Activated T-helper 9 cell treated with anti-CD3 and anti-CD28 coated beads, Interleukin-2, amount 50 U/mL, for 16 hours (primary cell): ENCODE data around the gene LAP3.
"Not testable (repeated sequence)": the region's sequence is repeated elsewhere in the genome, so short reads cannot be mapped to it uniquely, and the experiment has no call there.

Experiments used
- DNase-seq: peaks from one replicate; pipeline ENCODE4 v3.0.0-alpha.2; 2020; ENCODE audit warnings: low read depth

LAP3 gene

GRCh38 chr4:17576932-17577664 lies at the start of gene LAP3:
TSS of gene LAP3 (plus strand) at chr4:17577198. CDS start at chr4:17577466, 268 bp downstream.
- peak; percentile 99 for DNase-seq

- DNase-seq: no peak
Observed at GRCh38 chr4:17528551-17529165, 48.3 kb upstream of the LAP3 start.

- DNase-seq: no peak
Observed at GRCh38 chr4:17531538-17532285, 45.3 kb upstream of the LAP3 start.

- DNase-seq: no peak
Observed at GRCh38 chr4:17534705-17535104, 42.3 kb upstream of the LAP3 start.

GRCh38 chr4:17535242-17535641 lies 41.8 kb upstream of the LAP3 start:
- no peak for DNase-seq

GRCh38 chr4:17535906-17536305 lies 41.1 kb upstream of the LAP3 start:
- no peak for DNase-seq

- DNase-seq: not testable (repeated sequence)
Observed at GRCh38 chr4:17537060-17537459, 39.9 kb upstream of the LAP3 start.

- no peak for DNase-seq
Observed at GRCh38 chr4:17544205-17544604, 32.8 kb upstream of the LAP3 start.

GRCh38 chr4:17544831-17545234 lies 32.2 kb upstream of the LAP3 start:
- no peak for DNase-seq

GRCh38 chr4:17545374-17546140 lies 31.4 kb upstream of the LAP3 start:
- DNase-seq: no peak

GRCh38 chr4:17546222-17546621 lies 30.8 kb upstream of the LAP3 start:
- no peak for DNase-seq

GRCh38 chr4:17546678-17547077 lies 30.3 kb upstream of the LAP3 start:
- DNase-seq: no peak

GRCh38 chr4:17550549-17550948 lies 26.4 kb upstream of the LAP3 start:
- no peak for DNase-seq

GRCh38 chr4:17552427-17552826 lies 24.6 kb upstream of the LAP3 start:
- no peak for DNase-seq

- no peak for DNase-seq
Observed at GRCh38 chr4:17554568-17554967, 22.4 kb upstream of the LAP3 start.

GRCh38 chr4:17556498-17556897 lies 20.5 kb upstream of the LAP3 start:
- DNase-seq: no peak

GRCh38 chr4:17557880-17558279 lies 19.1 kb upstream of the LAP3 start:
- no peak for DNase-seq

- no peak for DNase-seq
Observed at GRCh38 chr4:17558941-17559708, 17.9 kb upstream of the LAP3 start.

- DNase-seq: no peak
Observed at GRCh38 chr4:17559709-17560048, 17.3 kb upstream of the LAP3 start.

- no peak for DNase-seq
Observed at GRCh38 chr4:17560065-17560673, 16.8 kb upstream of the LAP3 start.

GRCh38 chr4:17561195-17561909 lies 15.6 kb upstream of the LAP3 start:
- DNase-seq: no peak
